ENCODE data around the gene VPS9D1. TPM values are rescaled to one million over a fixed set of nuclear protein-coding genes. Genes with fewer than 3 reads are reported as not detected.

VPS9D1 gene
- total RNA-seq, 1 donor from 2014 or later, result 11.4 TPM

GRCh38 chr16:89658221-89658879 lies 62.3 kb downstream of the VPS9D1 start:
- no peak for DNase-seq (ENCODE audit: low read depth)
- peak overlapping the region; percentile 88 for H3K4me3 ChIP-seq (ENCODE audit: low read depth, low read length)
- TF ChIP-seq CTCF (conservative IDR thresholded peaks at IDR 0.05; ENCODE audit: low read depth, low read length), result no peak

- H3K4me3 ChIP-seq (ENCODE audit: low read depth, low read length), result peak within 1 kb of the TSS; percentile 88
- DNase-seq (ENCODE audit: low read depth), result no peak
- TF ChIP-seq CTCF (conservative IDR thresholded peaks at IDR 0.05; ENCODE audit: low read depth, low read length), result no peak
Observed at GRCh38 chr16:89657442-89658220, 63.1 kb downstream of the VPS9D1 start, which contains the start of the genes CHMP1A and SPATA33. Gene CHMP1A (minus strand): TSS chr16:89657708. CDS start chr16:89657588, 120 bp downstream. Gene SPATA33 (plus strand): TSS chr16:89657836. CDS start chr16:89657912, 76 bp downstream.

Other genes with a start within 250 kb of the VPS9D1 start
- gene ANKRD11, start 230.3 kb downstream of the VPS9D1 start, total RNA-seq, result 44.3 and 50.8 TPM in 2 replicates
- gene SPG7, start 212.5 kb downstream of the VPS9D1 start, total RNA-seq, result 66.7 and 122 TPM in 2 replicates
- 5,232 and 9,109 TPM in 2 replicates for gene RPL13, start 160.2 kb downstream of the VPS9D1 start, total RNA-seq
- 16.6 and 20.2 TPM in 2 replicates for gene CPNE7, start 145.1 kb downstream of the VPS9D1 start, total RNA-seq
- gene DPEP1, start 107.3 kb downstream of the VPS9D1 start, total RNA-seq, result 0.65 and 5.0 TPM in 2 replicates
- gene CHMP1A, start 63.2 kb downstream of the VPS9D1 start, total RNA-seq, result 132 and 160 TPM in 2 replicates
- gene SPATA33, start 63.1 kb downstream of the VPS9D1 start, total RNA-seq, result 8.1 and 8.2 TPM in 2 replicates
- 35.1 and 57.2 TPM in 2 replicates for gene CDK10, start 34.2 kb downstream of the VPS9D1 start, total RNA-seq
- gene SPATA2L, start 19.2 kb downstream of the VPS9D1 start, total RNA-seq, result 16.5 and 39.3 TPM in 2 replicates
- gene ZNF276, start 639 bp upstream of the VPS9D1 start, total RNA-seq, result 10.1 and 21.6 TPM in 2 replicates
- gene FANCA, start 95.7 kb upstream of the VPS9D1 start, total RNA-seq, result 22.1 and 34.6 TPM in 2 replicates
- 2.8 and 3.5 TPM in 2 replicates for gene SPIRE2, start 107.6 kb upstream of the VPS9D1 start, total RNA-seq
- 118 and 192 TPM in 2 replicates for gene TCF25, start 152.7 kb upstream of the VPS9D1 start, total RNA-seq
- gene MC1R, start 198.0 kb upstream of the VPS9D1 start, total RNA-seq, result 2.5 and 3.5 TPM in 2 replicates
- 833 and 996 TPM in 2 replicates for gene TUBB3, start 202.4 kb upstream of the VPS9D1 start, total RNA-seq
- gene DEF8, start 227.9 kb upstream of the VPS9D1 start, total RNA-seq, result 113 and 125 TPM in 2 replicates